ENCODE data around the gene AFF3. TPM values are rescaled to one million over a fixed set of nuclear protein-coding genes. Genes with fewer than 3 reads are reported as not detected.

AFF3 gene
- total RNA-seq, 1 experiment from 2014 or later, result 0.22 TPM

GRCh38 chr2:100059638-100060037, 82.8 kb downstream of the AFF3 start:
- H3K4me3 Mint-ChIP-seq, result no peak overlapping the region
- H3K27me3 Mint-ChIP-seq (ENCODE audit: low read depth), result peaks cover 5% of the 10 kb centered on the region
- Histone ChIP-seq H3T11ph (ENCODE audit: low read length) (no peak overlapping the region), H3K27ac (ENCODE audit: insufficient read length, low read depth, low read length) (no peak overlapping the region), H3K4me2 (ENCODE audit: insufficient read depth, insufficient read length, low read length) (no peak overlapping the region), H3K4me1 (ENCODE audit: insufficient read depth, low read length) (no peaks in the 10 kb centered on the region), H3K9ac (ENCODE audit: extremely low read depth, insufficient read length, low read length) (no peak overlapping the region), H3K79me2 (ENCODE audit: insufficient read depth, low read length) (no peaks in the 10 kb centered on the region), H2BK12ac (ENCODE audit: insufficient read length, low read depth, low read length) (no peak overlapping the region), H3K27me3 (ENCODE audit: insufficient read depth, low read length) (no peaks in the 10 kb centered on the region), H2AK5ac (ENCODE audit: insufficient read length, low read length) (no peak overlapping the region), H4K5ac (ENCODE audit: insufficient read length, low read depth, low read length) (no peak overlapping the region), H3K18ac (ENCODE audit: insufficient read length, low read depth, low read length) (no peak overlapping the region), H2AFZ (ENCODE audit: low read length) (no peak overlapping the region), H4K20me1 (ENCODE audit: control insufficient read depth, insufficient read depth, insufficient read length) (no peaks in the 10 kb centered on the region), H3K79me1 (ENCODE audit: insufficient read depth, low read depth, low read length, poor library complexity, severe bottlenecking) (no peaks in the 10 kb centered on the region), H2BK20ac (ENCODE audit: low read depth, low read length, poor library complexity, severe bottlenecking) (no peak overlapping the region), H3K9me3 (ENCODE audit: control insufficient read depth, low read depth, low read length) (no peaks in the 10 kb centered on the region), H4K8ac (replicated peaks; ENCODE audit: insufficient read length, low read depth, low read length) (no peak overlapping the region), H2BK5ac (ENCODE audit: insufficient read length, low read length) (no peak overlapping the region), H2BK15ac (ENCODE audit: low read depth, low read length) (no peak overlapping the region), H3K4ac (ENCODE audit: low read depth, low read length) (no peak overlapping the region), H3K14ac (ENCODE audit: insufficient read depth, low read length) (no peak overlapping the region), H4K91ac (ENCODE audit: insufficient read length, low read depth, low read length) (no peak overlapping the region), H3K56ac (ENCODE audit: insufficient read length, low read depth, low read length) (no peak overlapping the region), H3K23ac (ENCODE audit: insufficient read length, low read depth, low read length) (no peak overlapping the region), H3K23me2 (ENCODE audit: insufficient read length, low read depth, low read length, poor library complexity, severe bottlenecking) (no peaks in the 10 kb centered on the region), H2BK120ac (ENCODE audit: low read depth, low read length, poor library complexity, severe bottlenecking) (no peak overlapping the region)
- H3K9me3 Mint-ChIP-seq, result peaks cover 12 to 18% of the 10 kb centered on the region in 2 experiments
- DNase-seq, result no peak
- H3K36me3 Mint-ChIP-seq (ENCODE audit: insufficient read depth in 1 of 3, low read depth in 3 of 3), result peaks cover 0 to 12% (median 0%) of the 10 kb centered on the region in 3 experiments; a peak in 2 of 7 replicates
- H3K27ac Mint-ChIP-seq, result 0 out of 7 replicates have a peak overlapping the region, but pooled peaks of 1 of the 3 experiments have one; percentile 33
- WGBS (ENCODE audit: extremely low coverage, insufficient read length, low lambda C conversion rate), result no CpG with 5 or more reads among the region's 4 CpGs
- no peak for TF ChIP-seq CTCF (conservative IDR thresholded peaks at IDR 0.05)
- no peaks in the 10 kb centered on the region for H3K4me1 Mint-ChIP-seq
